A549 (cell line): ENCODE data around the gene NPAS2. TPM values are rescaled to one million over a fixed set of nuclear protein-coding genes. Genes with fewer than 3 reads are reported as not detected.

Experiments
- ATAC-seq, 2 experiments: fragments of 200-7000 bp in 1 of 2; fragments of >200 bp in 1 of 2; cut with Nextera tagmentation in 1 of 2; cut with Tn5 transposase in 1 of 2; 3 replicates each; pipeline versions ENCODE4 v1.8.0 to v1.9.1; 2018 to 2020; ENCODE audit warnings: mild to moderate bottlenecking in 1 of 2, moderate library complexity in 1 of 2
- CTCF ChIA-PET: fragments of 300-600 bp; sonication (Branson Sonifier 250); formaldehyde crosslinking; extraction: SDS; loops from one replicate; lab custom pipeline; 2021; ENCODE audit warnings: antibody characterized with exemption, inconsistent platforms; lab: Yijun Ruan, JAX
- POLR2A ChIA-PET: fragments of 350-600 bp; formaldehyde crosslinking; extraction: SDS; loops from one replicate; lab custom pipeline; 2021; ENCODE audit warnings: antibody characterized with exemption, inconsistent platforms; lab: Yijun Ruan, JAX
- DNase-seq, 2 experiments: peaks; one replicate each; pipeline versions ENCODE4 v3.0.0 to v3.0.0-alpha.2; 2011 to 2016; ENCODE audit warnings: low read depth in 1 of 2, low spot score in 1 of 2
- FAIRE-seq: peaks from 2 replicates; lab custom pipeline; 2011; peaks lifted over from hg19 to GRCh38; lab: Jason Lieb, UNC
- H3K27ac ChIP-seq, 2 experiments: fragments of >200 bp; sonication (Bioruptor Twin); formaldehyde crosslinking; 3 replicates each; pipeline ENCODE4 v1.5.1; 2016 to 2017
- H3K4me1 ChIP-seq: fragments of >200 bp; sonication (Bioruptor Twin); formaldehyde crosslinking; 3 replicates; pipeline ENCODE4 v1.6.1; 2016
- H3K4me2 ChIP-seq: fragments of >200 bp; sonication (Bioruptor Twin); formaldehyde crosslinking; 3 replicates; pipeline ENCODE4 v1.6.1; 2016
- H3K4me3 ChIP-seq: fragments of >200 bp; sonication (Bioruptor Twin); formaldehyde crosslinking; 3 replicates; pipeline ENCODE4 v1.5.1; 2016
- H3K9me3 ChIP-seq: fragments of >200 bp; sonication (Bioruptor Twin); formaldehyde crosslinking; 3 replicates; pipeline ENCODE4 v1.6.1; 2016
- CEBPB ChIP-seq, 2 experiments: fragments of >200 bp in 1 of 2; sonication (Bioruptor Twin) in 1 of 2; formaldehyde crosslinking in 1 of 2; IDR thresholded peaks; 2 replicates each; pipeline ENCODE4 v1.6.1; 2012 to 2016
- CHD2 ChIP-seq: fragments of 150-350 bp; IDR thresholded peaks from 2 replicates; pipeline ENCODE4 v1.6.1; 2014; ENCODE audit warnings: low read length; ENCODE audit not compliant: partially characterized antibody
- CTCF ChIP-seq: fragments of >200 bp; sonication (Bioruptor Twin); formaldehyde crosslinking; IDR thresholded peaks from 3 replicates; pipeline ENCODE4 v1.5.1; 2016
- E2F6 ChIP-seq: IDR thresholded peaks from 2 replicates; pipeline ENCODE4 v1.6.1; 2012; ENCODE audit warnings: low read depth, borderline replicate concordance
- EHF ChIP-seq: fragments of 250-450 bp; sonication (Bioruptor Pico); IDR thresholded peaks from 2 replicates; pipeline ENCODE4 v1.5.0; 2020; ENCODE audit warnings: mild to moderate bottlenecking
- EHMT2 ChIP-seq: fragments of 200-600 bp; sonication (generic); IDR thresholded peaks from 2 replicates; pipeline ENCODE4 v1.6.1; 2016; ENCODE audit warnings: antibody characterized with exemption, low read depth, mild to moderate bottlenecking, moderate library complexity
- ELK1 ChIP-seq: fragments of 150-350 bp; IDR thresholded peaks from 2 replicates; pipeline ENCODE4 v1.6.1; 2014; ENCODE audit warnings: low read depth, mild to moderate bottlenecking, low read length
- ESRRA ChIP-seq: fragments of 150-350 bp; IDR thresholded peaks from 2 replicates; pipeline ENCODE4 v1.6.1; 2014; ENCODE audit warnings: mild to moderate bottlenecking, low read length, borderline replicate concordance
- FOXS1 ChIP-seq: fragments of 250-450 bp; sonication (Bioruptor Pico); IDR thresholded peaks from 2 replicates; pipeline ENCODE4 v1.5.0; 2020; ENCODE audit warnings: mild to moderate bottlenecking, moderate library complexity
- HDAC2 ChIP-seq: fragments of 200-600 bp; sonication (generic); IDR thresholded peaks from 2 replicates; pipeline ENCODE4 v1.6.1; 2016
- HES2 ChIP-seq: fragments of >200 bp; sonication (Bioruptor Twin); formaldehyde crosslinking; IDR thresholded peaks from 2 replicates; pipeline ENCODE4 v1.6.1; 2016
- JUN ChIP-seq, 2 experiments: fragments of >200 bp; sonication (Bioruptor Twin); formaldehyde crosslinking; IDR thresholded peaks; 2 replicates in 1 of 2; 3 replicates in 1 of 2; pipeline ENCODE4 v1.6.1; 2016 to 2017
- KDM5A ChIP-seq: fragments of 200-600 bp; sonication (generic); IDR thresholded peaks from 2 replicates; pipeline ENCODE4 v1.6.1; 2016; ENCODE audit warnings: antibody characterized with exemption, mild to moderate bottlenecking
- MYC ChIP-seq: IDR thresholded peaks from 2 replicates; pipeline ENCODE4 v1.6.1; 2012; ENCODE audit warnings: mild to moderate bottlenecking, inconsistent platforms, low read length, improper control_type of control experiment, borderline replicate concordance
- NFE2L2 ChIP-seq: fragments of 150-350 bp; conservative IDR thresholded peaks from 2 replicates; pipeline ENCODE4 v1.6.1; 2014; ENCODE audit warnings: low read length
- PBX3 ChIP-seq: IDR thresholded peaks from 2 replicates; pipeline ENCODE4 v1.6.1; 2012
- PHF8 ChIP-seq: fragments of 200-600 bp; sonication (generic); IDR thresholded peaks from 2 replicates; pipeline ENCODE4 v1.6.1; 2016; ENCODE audit warnings: low read depth, mild to moderate bottlenecking, antibody characterized with exemption, moderate library complexity, borderline replicate concordance
- POLR2A ChIP-seq: IDR thresholded peaks from 2 replicates; pipeline ENCODE4 v1.6.1; 2012; ENCODE audit warnings: mild to moderate bottlenecking, low read length
- SREBF2 ChIP-seq: fragments of 450-650 bp; IDR thresholded peaks from 2 replicates; pipeline ENCODE4 v1.6.1; 2014; ENCODE audit warnings: mild to moderate bottlenecking, moderate library complexity
- WGBS: methylation state at CpG from one replicate; pipeline ENCODE4 v1.1.6; 2017; ENCODE audit errors: missing lambda C conversion rate; 5-methylcytosine and 5-hydroxymethylcytosine counted together
- polyA plus RNA-seq, 4 experiments: library from polyadenylated mRNA; depleted of rRNA in 3 of 4; stranded (reverse); fragments of >200 nt; fragmentation: RNase III in 1 of 4; extraction: RNeasy Plus Mini Kit Qiagen cat#74134 plus additional on column Dnase treatment in 1 of 4; gene quantifications; 2 replicates in 3 of 4; 3 replicates in 1 of 4; pipeline ENCODE4 v1.2.3, GENCODE V29; 2011 to 2017

Gene NPAS2
- polyA plus RNA-seq, 2 of the 4 experiments (the other 2 are of a cell fraction) = 31.4 to 56.1 TPM

GRCh38 chr2:100976061-100976460, 156.1 kb downstream of the NPAS2 start (continued):
- TF ChIP-seq PBX3 = no peak
- no peak for TF ChIP-seq HES2

- ChIA-PET POLR2A (no interaction called here), CTCF (interaction anchor here (1.0 to 2.1 kb wide), 3 partner anchors 247 to 370 kb away, joined by 4 to 8 read pairs (median 7); no protein-coding TSS in a partner anchor)
- DNase-seq (no peak), ATAC-seq (peak; percentile 21 to 26; a peak in 2 of 6 replicates), FAIRE-seq (no peak)
- 88% methylated on average over 19 of the region's 19 CpGs for WGBS
- no peak for TF ChIP-seq ELK1
- Histone ChIP-seq H3K4me2 (no peak overlapping the region), H3K4me3 (no peak overlapping the region), H3K27ac (no peak overlapping the region), H3K9me3 (no peaks in the 10 kb centered on the region), H3K4me1 (no peaks in the 10 kb centered on the region)
Observed at GRCh38 chr2:100976645-100977391, 156.9 kb downstream of the NPAS2 start.

GRCh38 chr2:100977511-100977910, 157.6 kb downstream of the NPAS2 start:
- H3K4me2 ChIP-seq = no peak overlapping the region
- FAIRE-seq = no peak
- ATAC-seq = no peak; a peak in 1 of 6 replicates
- H3K4me3 ChIP-seq = no peak overlapping the region
- 88% methylated on average over 10 of the region's 12 CpGs for WGBS
- H3K27ac ChIP-seq = no peak overlapping the region
- DNase-seq = no peak
- CTCF ChIA-PET = interaction anchor here (0.9 to 2.1 kb wide), 5 partner anchors 70 to 371 kb away, joined by 3 to 8 read pairs (median 4); no protein-coding TSS in a partner anchor
- TF ChIP-seq PHF8 (no peak), EHF (no peak), E2F6 (no peak), SREBF2 (no peak), CEBPB (IDR thresholded peaks at IDR 0.05) (no peak), NFE2L2 (no peak), HDAC2 (no peak), MYC (no peak), FOXS1 (no peak), CHD2 (no peak), EHMT2 (no peak), KDM5A (no peak)
- H3K9me3 ChIP-seq = no peaks in the 10 kb centered on the region
- H3K4me1 ChIP-seq = no peaks in the 10 kb centered on the region
- POLR2A ChIA-PET = no interaction called here

- DNase-seq (no peak), ATAC-seq (no peak), FAIRE-seq (no peak)
- H3K9me3 ChIP-seq = no peaks in the 10 kb centered on the region
- no peak for TF ChIP-seq MYC
- no peak for TF ChIP-seq POLR2A
- TF ChIP-seq CTCF = no peak
- no peak for TF ChIP-seq EHF
- TF ChIP-seq E2F6 = no peak
- TF ChIP-seq HES2 = no peak
- TF ChIP-seq ESRRA = no peak
- no peak for TF ChIP-seq HDAC2
- no peak for TF ChIP-seq JUN (IDR thresholded peaks at IDR 0.05)
- 92% methylated on average over 16 of the region's 16 CpGs for WGBS
- no peak overlapping the region for H3K27ac ChIP-seq
- ChIA-PET POLR2A (no interaction called here), CTCF (interaction anchor here (1.2 to 2.0 kb wide), 3 partner anchors 90 to 368 kb away, joined by 4 to 11 read pairs (median 4); no protein-coding TSS in a partner anchor)
- H3K4me1 ChIP-seq = peaks cover 1% of the 10 kb centered on the region
- H3K4me3 ChIP-seq = no peak overlapping the region
- no peak overlapping the region for H3K4me2 ChIP-seq
Observed at GRCh38 chr2:100978582-100979191, 158.7 kb downstream of the NPAS2 start.
